ENCODE data around the gene LAGE3.

Gene LAGE3

GRCh38 chrX:154452823-154453222 lies 26.3 kb downstream of the LAGE3 start:
- DNase-seq = no peak

- no peak for DNase-seq
These were observed 28.8 kb downstream of the LAGE3 start for GRCh38 chrX:154450312-154450711.

DNA sequence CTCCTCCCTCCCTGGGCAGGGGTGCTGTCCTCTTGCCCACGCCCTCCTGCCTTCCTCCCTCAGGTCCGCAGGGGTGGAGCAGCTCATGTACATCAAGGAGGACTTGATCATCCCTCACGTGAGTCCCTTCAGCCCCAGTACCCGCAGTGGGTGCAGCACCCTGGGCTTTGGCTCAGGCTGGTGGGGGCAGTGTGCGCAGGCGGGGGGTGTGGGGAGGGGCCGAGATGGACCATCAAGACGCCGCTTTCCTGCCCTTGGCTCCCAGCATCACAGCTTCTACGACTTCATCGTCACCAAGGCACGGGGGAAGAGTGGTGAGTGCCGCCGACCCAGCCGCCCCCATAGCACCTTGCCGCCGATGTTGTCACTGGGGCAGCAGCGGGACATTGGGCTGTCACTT lies 29.5 kb downstream of the LAGE3 start:
- DNase-seq = no peak

- DNase-seq = no peak
These were observed 30.6 kb downstream of the LAGE3 start for GRCh38 chrX:154448484-154448883.

GRCh38 chrX:154446430-154446829 lies 32.7 kb downstream of the LAGE3 start:
- no peak for DNase-seq

DNA sequence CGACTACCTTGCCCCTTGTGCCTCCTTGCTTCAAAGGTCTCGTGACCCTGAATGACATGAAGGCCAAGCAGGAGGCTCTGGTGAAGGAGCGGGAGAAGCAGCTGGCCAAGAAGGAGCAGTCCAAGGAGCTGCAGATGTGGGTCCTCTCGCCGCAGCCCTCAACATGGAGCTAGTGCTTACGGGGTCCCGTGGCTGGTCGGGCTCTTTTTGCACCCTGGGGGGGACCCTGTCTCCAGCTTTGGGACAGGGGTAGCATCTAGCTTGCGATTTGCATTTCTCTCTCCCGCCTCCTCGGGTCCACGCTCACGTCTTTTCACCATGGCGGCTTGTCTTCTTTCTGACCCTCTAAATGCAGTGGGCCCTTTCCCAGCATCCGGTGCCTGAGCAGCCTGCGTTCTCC lies 33.3 kb downstream of the LAGE3 start:
- DNase-seq = no peak

GRCh38 chrX:154444755-154445246 lies 34.3 kb downstream of the LAGE3 start:
- no peak for DNase-seq

- peak; percentile 55 for DNase-seq
These were observed 34.9 kb downstream of the LAGE3 start, which contains the start of gene FAM50A for GRCh38 chrX:154443992-154444754. FAM50A (plus strand) TSS chrX:154444141; CDS start chrX:154444236, 95 bp downstream.

- no peak for DNase-seq
These were observed 35.6 kb downstream of the LAGE3 start for GRCh38 chrX:154443479-154443910.

DNA sequence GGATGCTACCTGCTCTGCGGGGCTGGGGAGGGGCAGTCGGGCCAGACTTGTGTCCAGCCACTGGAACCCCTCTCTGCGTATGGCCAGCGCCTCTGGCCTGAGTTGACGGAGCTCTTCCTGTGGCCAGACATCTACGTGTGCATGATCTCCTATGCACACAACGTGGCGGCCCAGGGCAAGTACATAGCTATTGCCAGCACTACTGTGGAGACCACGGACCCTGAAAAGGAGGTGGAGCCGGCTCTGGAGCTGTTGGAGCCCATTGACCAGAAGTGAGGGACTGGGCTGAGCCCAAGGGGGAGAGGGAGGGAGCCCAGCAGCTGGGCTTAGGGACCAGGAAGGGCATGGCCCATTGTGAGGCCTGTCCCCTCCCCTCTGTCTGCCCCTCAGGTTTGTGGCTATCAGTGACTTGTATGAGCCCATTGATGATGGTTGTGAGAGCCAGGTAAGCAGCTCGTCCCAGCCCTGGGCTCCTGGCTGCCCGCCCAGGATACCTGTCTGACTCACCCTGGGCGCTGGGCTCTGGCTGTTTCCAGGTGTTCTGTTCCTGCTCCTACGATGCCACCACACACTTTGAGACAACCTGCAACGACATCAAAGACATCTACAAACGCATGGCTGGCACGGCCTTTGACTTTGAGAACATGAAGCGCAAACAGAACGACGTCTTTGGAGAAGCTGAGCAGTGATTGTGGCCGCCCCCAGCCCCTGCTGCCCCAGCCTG lies 36.9 kb downstream of the LAGE3 start:
- no peak for DNase-seq

GRCh38 chrX:154441564-154441963 lies 37.5 kb downstream of the LAGE3 start:
- no peak for DNase-seq

DNA sequence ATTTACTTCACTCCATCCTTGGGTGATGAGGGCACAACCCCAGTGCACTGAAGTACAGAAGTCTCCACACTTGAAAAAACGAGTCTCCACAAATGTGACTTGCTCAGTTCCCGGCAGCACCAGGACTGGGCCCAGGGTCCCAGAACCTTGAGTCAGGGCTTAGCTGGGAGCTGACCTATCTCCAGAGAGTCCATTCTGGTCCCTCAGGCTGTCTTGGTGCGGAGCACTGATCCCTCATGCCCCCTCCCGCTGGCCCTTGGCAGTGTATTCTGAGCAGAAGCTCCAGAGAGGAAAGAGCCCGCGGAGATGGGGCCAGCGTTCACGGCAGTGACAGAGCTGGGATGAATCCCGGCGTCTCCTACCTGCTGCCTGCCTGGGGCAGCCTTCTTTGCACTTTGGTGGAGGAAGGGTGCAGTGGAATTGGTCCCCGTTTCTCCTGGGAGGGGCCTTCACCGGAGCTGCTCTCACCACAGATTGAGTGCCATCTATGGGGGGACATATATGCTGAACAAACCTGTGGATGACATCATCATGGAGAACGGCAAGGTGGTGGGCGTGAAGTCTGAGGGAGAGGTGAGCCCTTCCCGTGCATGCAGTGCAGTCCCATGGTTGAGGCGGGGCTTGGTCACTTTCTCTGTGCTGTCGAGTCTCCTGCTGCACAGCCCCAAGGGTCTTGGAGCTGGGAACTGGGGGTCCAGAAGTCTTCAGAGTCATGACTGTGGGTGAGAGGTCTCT lies 38.3 kb downstream of the LAGE3 start:
- DNase-seq = no peak

DNA sequence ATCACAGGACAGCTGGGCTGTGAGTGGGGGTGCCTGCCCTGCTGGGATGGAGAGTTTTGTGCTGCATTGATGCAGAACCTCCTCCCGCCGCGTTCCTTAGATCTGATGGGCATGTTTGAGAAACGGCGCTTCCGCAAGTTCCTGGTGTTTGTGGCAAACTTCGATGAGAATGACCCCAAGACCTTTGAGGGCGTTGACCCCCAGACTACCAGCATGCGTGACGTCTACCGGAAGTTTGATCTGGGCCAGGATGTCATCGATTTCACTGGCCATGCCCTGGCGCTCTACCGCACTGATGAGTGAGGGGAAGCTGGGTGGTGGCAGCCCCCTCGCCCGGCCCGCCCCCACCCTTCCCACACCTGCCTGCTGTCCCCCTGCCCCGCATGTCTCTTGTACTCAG lies 39.2 kb downstream of the LAGE3 start:
- no peak for DNase-seq

DNA sequence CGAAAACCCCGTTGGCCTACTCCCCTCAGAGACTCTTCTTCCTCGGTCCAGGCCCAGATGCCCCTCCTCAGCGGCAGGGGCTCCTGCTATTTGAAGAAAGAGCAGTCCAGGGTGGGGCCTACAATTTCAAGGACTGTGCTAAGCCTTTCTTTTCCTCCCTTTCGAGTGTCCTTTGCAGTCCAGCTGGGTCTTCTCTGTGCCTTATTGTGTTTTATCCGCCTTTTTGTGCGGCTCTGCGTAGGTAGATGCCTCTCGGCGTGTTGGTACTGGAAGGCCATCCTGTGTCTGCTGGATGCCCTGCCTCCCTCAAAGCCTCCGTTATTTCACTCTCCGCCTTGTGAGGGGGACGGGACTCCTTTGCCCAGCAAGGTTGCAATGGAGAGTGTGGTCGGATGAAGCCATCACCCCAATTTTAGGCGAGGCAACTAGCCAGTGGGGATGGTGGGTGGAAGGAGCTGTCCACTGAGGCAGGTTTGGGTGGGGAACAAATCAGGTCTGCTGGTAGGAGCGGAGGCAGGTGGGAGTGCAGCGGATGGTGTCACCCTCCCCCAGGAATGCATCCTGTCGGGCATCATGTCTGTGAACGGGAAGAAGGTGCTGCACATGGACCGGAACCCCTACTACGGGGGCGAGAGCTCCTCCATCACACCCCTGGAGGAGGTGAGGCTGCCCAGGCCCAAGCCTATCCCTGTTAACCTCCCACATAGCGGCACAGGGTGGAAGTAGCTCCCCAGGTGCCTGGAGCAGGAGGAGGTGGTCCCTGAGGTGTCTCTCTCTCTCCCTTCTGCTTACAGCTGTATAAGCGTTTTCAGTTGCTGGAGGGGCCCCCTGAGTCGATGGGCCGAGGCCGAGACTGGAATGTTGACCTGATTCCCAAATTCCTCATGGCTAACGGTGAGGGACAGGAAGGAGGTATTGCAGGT lies 40.8 kb downstream of the LAGE3 start:
- DNase-seq = no peak

DNA sequence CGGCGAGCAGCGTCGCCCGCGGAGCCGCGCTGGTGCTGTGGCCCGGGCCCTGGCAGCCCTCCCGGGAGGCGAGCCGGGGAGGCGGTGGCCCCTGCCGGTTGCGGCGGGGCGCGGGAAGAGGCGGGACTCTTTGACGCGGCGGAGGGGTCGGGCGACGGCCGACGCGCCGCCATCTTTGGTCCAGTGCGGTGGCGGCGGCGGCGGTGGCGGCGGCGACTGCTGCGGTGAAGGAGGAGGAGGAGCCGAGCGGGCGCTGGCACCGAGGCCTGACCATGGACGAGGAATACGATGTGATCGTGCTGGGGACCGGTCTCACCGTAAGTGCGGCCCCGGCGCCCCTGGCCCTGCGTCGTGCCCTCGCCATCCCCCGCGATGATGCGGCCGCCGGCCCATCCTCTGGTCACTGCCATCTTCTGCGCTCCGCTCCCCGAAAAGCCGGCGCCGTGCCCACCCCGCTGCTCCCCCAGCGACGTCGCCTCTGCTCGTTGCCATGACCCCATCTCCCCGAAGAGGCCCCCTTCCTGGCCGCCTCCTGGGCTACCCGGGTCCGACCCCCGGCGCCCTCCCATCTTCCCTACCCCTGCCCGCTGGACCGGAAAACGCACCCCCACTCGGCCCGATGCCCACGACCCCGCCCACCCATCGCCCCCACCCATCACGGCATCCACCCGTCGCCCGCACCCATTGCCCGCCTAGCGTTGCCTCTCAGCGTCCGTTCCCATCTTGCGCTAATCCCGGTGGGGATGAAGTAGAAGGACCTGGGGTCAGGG lies 41.9 kb downstream of the LAGE3 start, which contains the start of gene GDI1:
Gene GDI1 (plus strand): TSS at position 172 of the 770 bp plus-strand sequence. CDS start 101 bp downstream, at position 273.
- peak; percentile 51 for DNase-seq

DNA sequence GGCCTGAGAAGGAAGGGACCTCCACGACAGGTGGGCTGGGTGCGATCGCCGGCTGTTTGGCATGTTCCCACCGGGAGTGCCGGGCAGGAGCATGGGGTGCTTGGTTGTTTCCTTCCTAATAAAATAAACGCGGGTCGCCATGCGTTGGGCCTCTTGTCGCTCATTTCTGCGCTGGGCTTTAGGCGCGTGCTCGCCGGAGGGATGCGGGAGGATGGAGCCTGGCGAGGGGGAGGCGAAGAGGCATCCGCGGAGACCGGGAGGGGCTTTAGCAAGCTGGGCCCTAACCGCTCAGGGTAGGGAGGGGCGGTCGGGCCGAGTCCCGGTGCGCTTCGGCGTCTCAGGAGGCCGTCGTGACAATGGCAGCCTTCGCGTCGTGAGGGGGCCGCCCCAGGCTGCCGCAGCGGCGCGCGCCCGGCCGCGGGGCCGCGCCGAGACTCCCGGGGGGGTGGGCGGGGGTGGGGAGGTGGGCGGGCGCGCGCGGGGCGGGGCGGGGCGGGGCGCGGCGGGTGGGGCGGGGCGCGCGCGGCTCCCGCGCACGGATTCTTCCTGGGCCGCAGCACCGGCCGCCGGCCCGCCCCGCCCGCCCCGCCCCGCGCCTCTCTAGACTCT lies 42.6 kb downstream of the LAGE3 start:
- no peak for DNase-seq

DNA sequence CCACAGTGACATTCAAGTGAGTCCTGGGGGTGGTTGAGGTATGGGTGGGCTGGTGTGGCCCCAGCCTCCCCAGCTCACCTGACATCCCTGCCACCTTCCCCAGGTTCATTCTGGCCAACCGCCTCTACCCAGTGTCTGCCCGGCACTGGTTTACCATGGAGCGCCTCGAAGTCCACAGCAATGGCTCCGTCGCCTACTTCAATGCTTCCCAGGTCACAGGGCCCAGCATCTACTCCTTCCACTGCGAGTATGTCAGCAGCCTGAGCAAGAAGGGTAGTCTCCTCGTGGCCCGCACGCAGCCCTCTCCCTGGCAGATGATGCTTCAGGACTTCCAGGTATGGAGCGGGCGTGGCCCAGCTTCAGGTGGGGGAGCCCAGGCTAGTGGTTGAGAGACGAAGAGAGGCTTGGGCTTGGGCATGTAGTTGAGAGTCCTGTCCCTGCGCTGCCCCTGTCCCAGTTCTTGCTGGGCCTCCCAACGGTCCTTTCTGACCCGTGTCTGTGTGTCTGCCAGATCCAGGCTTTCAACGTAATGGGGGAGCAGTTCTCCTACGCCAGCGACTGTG lies 43.8 kb downstream of the LAGE3 start:
- DNase-seq = no peak

GRCh38 chrX:154434394-154435168 lies 44.5 kb downstream of the LAGE3 start:
- no peak for DNase-seq

GRCh38 chrX:154433605-154434004 lies 45.5 kb downstream of the LAGE3 start:
- DNase-seq = no peak

- DNase-seq = no peak
These were observed 46.9 kb downstream of the LAGE3 start for GRCh38 chrX:154432210-154432609.
